ENCODE results near the gene TH. TPM values are rescaled to one million over a fixed set of nuclear protein-coding genes. Genes with fewer than 3 reads are reported as not detected.

Gene TH
- total and polyA plus RNA-seq, 2 donors (not counting 1 experiment from before 2014, with no cell fraction given): not detected

GRCh38 chr11:2189938-2190656, 18.5 kb upstream of the TH start:
- no peaks in the 10 kb centered on the region for H3K36me3 ChIP-seq (replicated peaks in 1 of 2; ENCODE audit: control extremely low read depth in 1 of 2, control insufficient read depth in 1 of 2, extremely low read depth in 1 of 2, insufficient read depth in 2 of 2, low read length in 1 of 2)
- H3K79me2 ChIP-seq (ENCODE audit: control insufficient read depth, insufficient read depth, low read length): no peaks in the 10 kb centered on the region
- ATAC-seq (ENCODE audit: low read depth) (no peak), DNase-seq (no peak)
- H3K9me3 Mint-ChIP-seq (ENCODE audit: insufficient read depth): no peaks in the 10 kb centered on the region
- POLR2A ChIA-PET: no interaction called here
- TF ChIP-seq CTCF (IDR thresholded peaks at IDR 0.05) (no peak), EZH2 (IDR thresholded peaks at IDR 0.05; ENCODE audit: borderline replicate concordance, insufficient read depth, low read depth, low read length, poor library complexity, severe bottlenecking) (no peak)
- no peak overlapping the region for H3K27ac ChIP-seq (ENCODE audit: low read length in 2 of 2)
- no peak overlapping the region for H3K4me2 ChIP-seq (replicated peaks; ENCODE audit: low read depth, low read length, poor library complexity, severe bottlenecking)
- H3K9ac ChIP-seq (ENCODE audit: low read length): no peak overlapping the region
- H3K27ac Mint-ChIP-seq: no peak overlapping the region
- CTCF ChIA-PET: no interaction called here
- no peak overlapping the region for H3K4me3 Mint-ChIP-seq
- intact Hi-C loops (cut with micrococcal nuclease): loop anchor here (5.0 kb wide), 1 partner anchor 337 kb away; no protein-coding TSS in a partner anchor
- H3K4me3 ChIP-seq (ENCODE audit: control extremely low read depth in 1 of 5, extremely low read depth in 1 of 5, insufficient read depth in 1 of 5, low read depth in 2 of 5, low read length in 4 of 5): no peak overlapping the region
- peaks cover 0 to 10% (median 0%) of the 10 kb centered on the region in 4 experiments for H3K27me3 ChIP-seq (replicated peaks in 1 of 4; ENCODE audit: control extremely low read depth in 1 of 4, control insufficient read depth in 3 of 4, insufficient read depth in 4 of 4, low read length in 3 of 4)
- H2AFZ ChIP-seq (ENCODE audit: insufficient read depth, low read depth, low read length, poor library complexity, severe bottlenecking): no peak overlapping the region
- H3K9me3 ChIP-seq (ENCODE audit: control extremely low read depth in 1 of 3, control insufficient read depth in 2 of 3, insufficient read depth in 1 of 3, low read length in 2 of 3): no peaks in the 10 kb centered on the region
- no peaks in the 10 kb centered on the region for H4K20me1 ChIP-seq (ENCODE audit: control insufficient read depth, insufficient read depth, low read length, poor library complexity, severe bottlenecking)
- peaks cover 11% of the 10 kb centered on the region for H3K4me1 Mint-ChIP-seq
- H3K4me1 ChIP-seq (ENCODE audit: control insufficient read depth in 2 of 2, insufficient read depth in 2 of 2, low read length in 2 of 2): peaks cover 9 to 30% of the 10 kb centered on the region in 2 donors
- 89% methylated on average over 27 of the region's 29 CpGs for WGBS (ENCODE audit: insufficient coverage)
- peaks cover 9% of the 10 kb centered on the region for H3K27me3 Mint-ChIP-seq

- Histone ChIP-seq H3K79me2 (ENCODE audit: control insufficient read depth, insufficient read depth, low read length) (no peaks in the 10 kb centered on the region), H3K36me3 (replicated peaks in 1 of 2; ENCODE audit: control extremely low read depth in 1 of 2, control insufficient read depth in 1 of 2, extremely low read depth in 1 of 2, insufficient read depth in 2 of 2, low read length in 1 of 2) (no peaks in the 10 kb centered on the region), H2AFZ (ENCODE audit: insufficient read depth, low read depth, low read length, poor library complexity, severe bottlenecking) (no peak overlapping the region), H4K20me1 (ENCODE audit: control insufficient read depth, insufficient read depth, low read length, poor library complexity, severe bottlenecking) (no peaks in the 10 kb centered on the region), H3K27ac (ENCODE audit: low read length in 2 of 2) (no peak overlapping the region), H3K4me1 (ENCODE audit: control insufficient read depth in 2 of 2, insufficient read depth in 2 of 2, low read length in 2 of 2) (peaks cover 9 to 26% of the 10 kb centered on the region in 2 donors), H3K4me2 (replicated peaks; ENCODE audit: low read depth, low read length, poor library complexity, severe bottlenecking) (no peak overlapping the region), H3K4me3 (ENCODE audit: control extremely low read depth in 1 of 5, extremely low read depth in 1 of 5, insufficient read depth in 1 of 5, low read depth in 2 of 5, low read length in 4 of 5) (no peak overlapping the region), H3K27me3 (replicated peaks in 1 of 4; ENCODE audit: control extremely low read depth in 1 of 4, control insufficient read depth in 3 of 4, insufficient read depth in 4 of 4, low read length in 3 of 4) (peaks cover 0 to 5% (median 0%) of the 10 kb centered on the region in 4 experiments), H3K9ac (ENCODE audit: low read length) (no peak overlapping the region), H3K9me3 (ENCODE audit: control extremely low read depth in 1 of 3, control insufficient read depth in 2 of 3, insufficient read depth in 1 of 3, low read length in 2 of 3) (no peaks in the 10 kb centered on the region)
- TF ChIP-seq CTCF (IDR thresholded peaks at IDR 0.05) (no peak), EZH2 (IDR thresholded peaks at IDR 0.05; ENCODE audit: borderline replicate concordance, insufficient read depth, low read depth, low read length, poor library complexity, severe bottlenecking) (no peak)
- CTCF ChIA-PET: interaction anchor here (5.4 kb wide), 1 partner anchor 231 kb away, joined by 42 read pairs; no protein-coding TSS in a partner anchor
- Mint-ChIP-seq H3K9me3 (ENCODE audit: insufficient read depth) (no peaks in the 10 kb centered on the region), H3K27ac (no peak overlapping the region), H3K4me3 (no peak overlapping the region), H3K4me1 (peaks cover 11% of the 10 kb centered on the region), H3K27me3 (peaks cover 10% of the 10 kb centered on the region)
- no peak for ATAC-seq (ENCODE audit: low read depth)
- no peak for DNase-seq
- 96% methylated on average over 19 of the region's 19 CpGs for WGBS (ENCODE audit: insufficient coverage)
- intact Hi-C loops (cut with micrococcal nuclease): loop anchor here (5.0 kb wide), 1 partner anchor 339 kb away; no protein-coding TSS in a partner anchor
- POLR2A ChIA-PET: no interaction called here
Measured at GRCh38 chr11:2188745-2189144, 17.1 kb upstream of the TH start.
